ENCODE data around the gene TNS3. TPM values are rescaled to one million over a fixed set of nuclear protein-coding genes. Genes with fewer than 3 reads are reported as not detected.

TNS3 gene
- total and polyA plus RNA-seq, 2 donors (not counting 3 experiments of a cell fraction or from before 2014, with no cell fraction given): 10.4 to 45.1 TPM

GRCh38 chr7:47267346-47267745, 314.6 kb downstream of the TNS3 start:
- no peak for FAIRE-seq
- POLR2A ChIA-PET: no interaction called here
- dilution Hi-C loops (cut with MboI; ENCODE audit: extremely low pct_ligation_motif_present, low sequenced_read_pairs): no loop called here

More at GRCh38 chr7:47267346-47267745, 314.6 kb downstream of the TNS3 start:
- no peak overlapping the region for H3K4me3 ChIP-seq (replicated peaks in 1 of 3; ENCODE audit: insufficient read depth in 1 of 3, low read depth in 1 of 3, low read length in 3 of 3)
- CTCF ChIA-PET: interaction anchor here (0.7 to 4.8 kb wide), 19 partner anchors 9 to 1350 kb away, joined by 3 to 137 read pairs (median 10); partner anchors contain the start of gene IGFBP3
- no TSS peak for BruUV-seq (replicated peaks)
- no peak overlapping the region for H3K4me2 ChIP-seq (ENCODE audit: insufficient read depth, low read length)
- no peaks in the 10 kb centered on the region for H3K9me3 ChIP-seq (replicated peaks; ENCODE audit: control insufficient read depth, insufficient read depth, low read length)
- no peak overlapping the region for H2AFZ ChIP-seq (ENCODE audit: low read depth, low read length)
- H3K9ac ChIP-seq (replicated peaks; ENCODE audit: extremely low read depth, insufficient read depth, low read length): no peak overlapping the region
- intact Hi-C loops (cut with micrococcal nuclease): loop anchor here (5.0 to 10.0 kb wide), 5 partner anchors 60 to 847 kb away; partner anchors contain the start of gene TNS3
- DNase-seq (ENCODE audit: low read depth, low spot score): no peak
- H3K27ac ChIP-seq (ENCODE audit: insufficient read depth, low read depth, low read length): no peak overlapping the region
- no peaks in the 10 kb centered on the region for H3K9me1 ChIP-seq (replicated peaks; ENCODE audit: control insufficient read depth, extremely low read depth, insufficient read depth, low read length)
- no peaks in the 10 kb centered on the region for H3K4me1 ChIP-seq (ENCODE audit: control insufficient read depth, extremely low read depth, insufficient read depth, low read length)
- H4K20me1 ChIP-seq (replicated peaks; ENCODE audit: control insufficient read depth, extremely low read depth, insufficient read depth, low read length): no peaks in the 10 kb centered on the region
- H3K36me3 ChIP-seq (ENCODE audit: control insufficient read depth in 2 of 2, extremely low read depth in 1 of 2, insufficient read depth in 2 of 2, low read length in 2 of 2): no peaks in the 10 kb centered on the region
- H3K27me3 ChIP-seq (ENCODE audit: control insufficient read depth in 2 of 2, insufficient read depth in 2 of 2, low read length in 2 of 2): no peaks in the 10 kb centered on the region
- H3K79me2 ChIP-seq (ENCODE audit: control insufficient read depth, insufficient read depth, low read length): no peaks in the 10 kb centered on the region
- TF ChIP-seq CTCF (IDR thresholded peaks at IDR 0.05; ENCODE audit: extremely low read depth in 1 of 2, insufficient read depth in 1 of 2, low read depth in 1 of 2, low read length in 2 of 2) (no peak), POLR2AphosphoS5 (IDR thresholded peaks at IDR 0.05; ENCODE audit: insufficient read depth, low read depth, low read length) (no peak), EZH2 (IDR thresholded peaks at IDR 0.05; ENCODE audit: borderline replicate concordance, low read depth, low read length, severe bottlenecking) (no peak), MYC (IDR thresholded peaks at IDR 0.05; ENCODE audit: low read depth, low read length) (no peak), MAX (IDR thresholded peaks at IDR 0.05; ENCODE audit: insufficient read depth, insufficient read length) (no peak), FOS (IDR thresholded peaks at IDR 0.05; ENCODE audit: borderline replicate concordance, insufficient read depth, low read length) (no peak), POLR2A (IDR thresholded peaks at IDR 0.05; ENCODE audit: low read depth, low read length) (no peak), JUN (IDR thresholded peaks at IDR 0.05; ENCODE audit: borderline replicate concordance, insufficient read depth, insufficient read length, low read depth) (no peak), GATA2 (IDR thresholded peaks at IDR 0.05; ENCODE audit: insufficient read depth, insufficient read length, low read depth, low read length) (no peak)

Data from endothelial cell of umbilical vein (primary cell).